Measurements from ENCODE around the gene ARL15.
"Not testable (repeated sequence)": the region's sequence is repeated elsewhere in the genome, so short reads cannot be mapped to it uniquely, and the experiment has no call there.

Gene ARL15

GRCh38 chr5:53879708-53880323 is 430.6 kb downstream of the ARL15 start:
- no peak for DNase-seq

DNA sequence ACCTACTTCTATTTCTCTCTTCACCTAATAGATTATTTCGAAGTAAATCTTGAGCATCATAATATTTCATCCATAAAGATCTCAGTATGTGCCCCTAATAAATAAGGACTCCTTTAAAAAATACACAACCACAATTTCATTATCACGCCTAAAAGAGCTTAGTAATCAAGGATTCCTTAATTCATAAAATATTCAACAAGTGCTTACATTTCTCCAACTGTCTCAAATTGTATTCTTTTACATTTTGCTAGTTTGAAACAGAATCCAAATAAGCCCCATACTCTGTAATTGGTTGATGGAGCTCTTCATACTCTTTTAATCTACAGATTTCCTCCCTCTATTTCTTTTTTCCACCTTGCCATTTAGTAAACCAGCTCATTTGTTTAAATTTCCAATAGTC is 432.4 kb downstream of the ARL15 start:
- DNase-seq = no peak

DNA sequence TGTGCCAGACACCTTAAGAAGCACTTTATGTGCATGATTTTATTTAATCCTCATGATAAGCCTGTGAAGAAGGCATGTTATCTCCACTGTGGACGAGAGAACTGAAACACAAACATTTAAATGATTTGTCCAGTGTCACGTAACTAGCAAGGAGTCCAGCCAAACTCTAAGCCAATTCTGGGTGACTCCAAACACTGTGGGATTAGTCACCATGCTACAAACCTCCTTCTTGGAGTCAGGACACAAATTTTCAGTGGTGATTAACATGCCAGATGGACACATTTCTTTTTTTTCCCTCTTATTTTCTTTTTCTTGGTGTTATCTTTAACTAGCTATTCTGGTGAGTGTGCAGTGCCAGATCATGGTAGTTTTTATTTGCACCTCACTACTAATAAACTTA is 433.1 kb downstream of the ARL15 start:
- no peak for DNase-seq

DNA sequence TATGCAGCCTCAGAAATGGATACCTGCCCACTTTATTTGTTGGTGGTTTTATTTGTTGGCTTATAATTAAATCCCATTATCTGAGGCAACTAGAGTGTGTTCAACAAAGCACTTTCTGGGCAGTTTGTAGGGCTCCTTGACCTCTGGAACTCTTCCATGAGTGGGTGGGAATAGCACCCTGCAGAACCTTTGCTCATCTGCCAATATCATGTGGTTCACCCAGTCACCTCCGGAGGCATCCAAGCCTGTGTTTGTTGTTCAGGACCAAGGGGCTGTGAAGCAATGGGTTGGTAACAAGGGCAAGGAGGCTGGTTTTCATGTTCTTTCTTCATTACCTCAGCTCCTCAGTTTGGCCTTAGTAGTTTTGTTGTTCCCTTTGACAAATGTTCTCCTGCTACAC is 436.0 kb downstream of the ARL15 start:
- no peak for DNase-seq

DNA sequence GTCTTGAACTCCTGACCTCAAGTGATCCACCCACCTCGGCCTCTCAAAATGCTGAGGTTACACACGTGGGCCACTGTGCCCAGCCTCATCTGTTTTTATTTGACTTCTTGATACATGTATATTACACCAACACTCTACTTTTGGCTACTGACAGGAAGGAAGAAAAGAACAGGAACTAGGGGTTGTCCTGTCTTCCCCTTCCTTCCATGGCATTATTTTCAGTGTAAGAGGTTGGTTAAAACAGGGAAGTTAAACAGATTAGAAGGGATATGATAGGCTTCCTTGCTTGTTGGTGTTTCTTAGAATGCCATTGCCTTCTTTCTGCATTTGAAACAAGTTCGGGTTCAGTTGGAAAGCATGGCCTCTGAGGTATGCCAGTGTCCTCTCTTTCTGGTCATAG is 437.1 kb downstream of the ARL15 start:
- no peak for DNase-seq

DNA sequence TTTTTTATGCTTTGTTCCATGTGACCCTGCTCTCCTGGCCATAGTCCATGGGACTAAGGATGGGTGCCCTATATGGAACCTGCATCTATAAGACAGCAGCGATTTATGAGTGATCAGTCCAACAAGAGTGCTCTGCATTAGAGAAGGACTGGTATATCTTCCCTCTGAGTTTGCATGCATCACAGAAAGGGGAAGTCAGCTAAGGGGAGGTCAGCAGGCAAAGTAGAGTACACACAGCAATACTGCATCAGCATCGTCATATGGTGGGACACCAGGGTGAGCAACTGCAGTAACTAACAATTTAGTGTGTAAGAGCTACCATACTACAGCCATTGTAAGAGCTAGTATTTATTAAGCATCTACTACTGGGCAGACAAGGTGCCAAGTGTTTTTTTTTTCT is 438.6 kb downstream of the ARL15 start:
- DNase-seq = no peak

DNA sequence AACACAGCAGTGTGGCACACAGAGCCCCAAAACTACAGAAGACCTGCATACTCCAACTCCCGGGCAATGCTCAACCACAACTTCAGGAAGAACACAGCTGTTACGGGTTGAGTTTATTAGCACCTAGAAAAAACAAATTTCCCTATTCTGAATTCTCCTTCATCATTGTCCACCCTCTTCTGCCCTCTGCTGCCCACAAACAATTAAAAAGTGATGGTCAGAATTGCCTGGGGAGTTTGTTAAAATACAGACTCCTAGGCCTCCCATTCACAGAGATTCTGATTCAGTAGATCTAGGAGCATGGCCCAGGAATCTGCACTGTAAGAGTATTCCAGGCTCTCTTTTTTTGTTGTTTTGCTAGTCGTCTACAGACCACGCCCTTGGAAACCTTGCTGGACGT is 439.3 kb downstream of the ARL15 start:
- no peak for DNase-seq

- DNase-seq = no peak
Observed at GRCh38 chr5:53858700-53859456, 451.5 kb downstream of the ARL15 start.

DNA sequence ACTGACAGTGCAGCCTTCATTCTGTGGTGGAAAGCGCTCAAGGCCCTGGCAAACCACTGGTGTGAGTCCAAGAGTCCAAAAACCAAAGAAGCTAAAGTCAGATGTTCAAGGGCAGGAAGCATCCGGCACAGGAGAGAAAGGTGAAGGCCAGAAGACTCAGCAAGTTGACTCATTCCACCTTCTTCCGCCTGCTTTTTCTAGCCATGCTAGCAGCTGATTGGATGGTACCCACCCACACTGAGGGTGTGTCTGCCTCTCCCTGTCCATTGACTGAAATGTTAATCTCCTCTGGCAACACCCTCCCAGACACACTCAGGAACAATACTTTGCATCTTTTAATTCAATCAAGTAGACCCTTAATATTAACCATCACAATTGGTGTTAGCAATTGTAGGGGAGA is 453.9 kb downstream of the ARL15 start:
- no peak for DNase-seq

DNA sequence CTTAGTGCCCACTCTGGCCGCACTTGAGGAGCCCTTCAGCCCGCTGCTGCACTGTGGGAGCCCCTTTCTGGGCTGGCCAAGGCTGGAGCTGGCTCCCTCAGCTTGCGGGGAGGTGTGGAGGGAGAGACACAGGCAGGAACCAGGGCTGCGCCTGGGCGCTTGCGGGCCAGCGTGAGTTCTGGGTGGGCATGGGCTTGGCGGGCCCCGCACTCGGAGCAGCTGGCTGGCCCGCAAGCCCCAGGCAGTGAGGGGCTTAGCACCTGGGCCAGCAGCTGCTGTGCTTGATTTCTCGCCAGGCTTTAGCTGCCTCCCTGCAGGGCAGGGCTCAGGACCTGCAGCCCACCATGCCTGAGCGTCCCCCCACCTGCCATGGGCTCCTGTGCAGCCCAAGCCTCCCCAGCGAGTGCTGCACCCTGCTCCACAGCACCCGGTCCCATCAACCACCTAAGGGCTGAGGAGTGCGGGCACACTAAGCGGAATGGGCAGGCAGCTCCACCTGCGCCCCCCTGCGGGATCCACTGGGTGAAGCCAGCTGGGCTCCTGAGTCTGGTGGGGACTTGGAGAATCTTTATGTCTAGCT is 473.4 kb downstream of the ARL15 start:
- not testable (repeated sequence) for DNase-seq

GRCh38 chr5:53834500-53834899 is 475.9 kb downstream of the ARL15 start:
- DNase-seq = no peak

Data from activated effector memory CD4-positive, alpha-beta T cell treated with Interleukin-2 at 50 U/mL for 16 hours (primary cell).